Testis (tissue), 3 donors: ENCODE results near the gene ABCB8. TPM values are rescaled to one million over a fixed set of nuclear protein-coding genes. Genes with fewer than 3 reads are reported as not detected.

Experiments
- DNase-seq: peaks from one replicate; pipeline ENCODE4 v3.0.0-alpha.2; 2019
- H3K27ac ChIP-seq, 2 donors: fragments of 200-600 bp; sonication (generic); one replicate each; pipeline ENCODE4 v1.5.1; 2019
- H3K27me3 ChIP-seq: fragments of 200-600 bp; sonication (generic); one replicate; pipeline ENCODE4 v1.5.1; 2019
- H3K36me3 ChIP-seq: fragments of 200-600 bp; sonication (generic); one replicate; pipeline ENCODE4 v1.5.1; 2017; ENCODE audit warnings: low read depth; ENCODE audit errors: missing control alignments
- H3K4me1 ChIP-seq: fragments of 200-600 bp; sonication (generic); one replicate; pipeline ENCODE4 v1.5.1; 2019
- H3K4me3 ChIP-seq, 2 donors: fragments of 200-600 bp; sonication (generic); one replicate each; pipeline ENCODE4 v1.5.1; 2017 to 2019
- H3K9me3 ChIP-seq: fragments of 200-600 bp; sonication (generic); one replicate; pipeline ENCODE4 v1.5.1; 2017
- POLR2A ChIP-seq: fragments of 450-650 bp; IDR thresholded peaks from one replicate; pipeline ENCODE4 v1.6.1; 2017; ENCODE audit warnings: antibody characterized with exemption, mild to moderate bottlenecking, moderate library complexity
- WGBS, 2 donors: methylation state at CpG; one replicate each; pipeline ENCODE4 v1.1.5; 2018; 5-methylcytosine and 5-hydroxymethylcytosine counted together
- intact Hi-C: fragments of 100-400 bp; cut with DNase I; formaldehyde crosslinking; loops from one replicate; pipeline ENCODE4 v1.15.1; 2023; ENCODE audit warnings: low total_unique reads
- polyA plus RNA-seq: library from polyadenylated mRNA; stranded (reverse); fragments of 350-450 nt; fragmentation: Illumina TruSeq; extraction: RNeasy Lipid Tissue Mini Kit (QIAGEN cat#74804); gene quantifications from one replicate; pipeline ENCODE4 v1.2.3, GENCODE V29; 2014; ENCODE audit warnings: low read depth, low replicate concordance; ENCODE audit not compliant: insufficient read depth
- total RNA-seq, 2 donors: library from RNA; depleted of rRNA; stranded (reverse); fragments of >200 nt; gene quantifications; one replicate each; pipeline ENCODE4 v1.2.3, GENCODE V29; 2016
- TF ChIP-seq, protein P1 (sequence below), 3 experiments: fragments of 450-650 bp in 2 of 3; fragments of 200-600 bp in 1 of 3; sonication (generic) in 1 of 3; IDR thresholded peaks; one replicate each; pipeline ENCODE4 v1.5.1; 2016 to 2019; ENCODE audit warnings: antibody characterized with exemption in 3 of 3, mild to moderate bottlenecking in 2 of 3, moderate library complexity in 1 of 3

Gene ABCB8
- total and polyA plus RNA-seq, 3 donors from 2014 or later = 34.9 to 76.8 (median 59.6) TPM

DNA sequence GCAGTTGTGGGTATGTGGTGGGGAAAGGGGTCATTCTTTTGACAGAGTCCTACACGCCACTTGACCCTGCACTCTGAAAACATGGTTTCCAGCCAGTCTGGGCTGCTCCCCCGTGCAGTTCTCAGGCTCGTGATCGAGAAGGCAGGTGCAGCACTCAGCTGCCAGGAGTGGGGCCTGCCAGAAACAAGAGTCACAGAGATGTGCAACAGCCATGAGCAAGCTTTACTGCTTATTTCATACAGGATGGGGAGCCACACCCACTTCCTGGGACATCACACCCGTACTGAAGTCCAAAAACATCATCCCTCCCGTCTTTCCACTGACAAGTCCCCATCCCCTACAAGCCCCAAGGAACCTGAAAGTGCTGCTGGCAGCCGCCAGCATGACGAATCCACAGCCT lies 13.3 kb upstream of the ABCB8 start:
- Histone ChIP-seq H3K9me3 (no peaks in the 10 kb centered on the region), H3K27ac (no peak overlapping the region), H3K4me1 (peaks cover 9% of the 10 kb centered on the region), H3K4me3 (no peak overlapping the region), H3K36me3 (no peaks in the 10 kb centered on the region), H3K27me3 (no peaks in the 10 kb centered on the region)
- TF ChIP-seq, protein P1, sequence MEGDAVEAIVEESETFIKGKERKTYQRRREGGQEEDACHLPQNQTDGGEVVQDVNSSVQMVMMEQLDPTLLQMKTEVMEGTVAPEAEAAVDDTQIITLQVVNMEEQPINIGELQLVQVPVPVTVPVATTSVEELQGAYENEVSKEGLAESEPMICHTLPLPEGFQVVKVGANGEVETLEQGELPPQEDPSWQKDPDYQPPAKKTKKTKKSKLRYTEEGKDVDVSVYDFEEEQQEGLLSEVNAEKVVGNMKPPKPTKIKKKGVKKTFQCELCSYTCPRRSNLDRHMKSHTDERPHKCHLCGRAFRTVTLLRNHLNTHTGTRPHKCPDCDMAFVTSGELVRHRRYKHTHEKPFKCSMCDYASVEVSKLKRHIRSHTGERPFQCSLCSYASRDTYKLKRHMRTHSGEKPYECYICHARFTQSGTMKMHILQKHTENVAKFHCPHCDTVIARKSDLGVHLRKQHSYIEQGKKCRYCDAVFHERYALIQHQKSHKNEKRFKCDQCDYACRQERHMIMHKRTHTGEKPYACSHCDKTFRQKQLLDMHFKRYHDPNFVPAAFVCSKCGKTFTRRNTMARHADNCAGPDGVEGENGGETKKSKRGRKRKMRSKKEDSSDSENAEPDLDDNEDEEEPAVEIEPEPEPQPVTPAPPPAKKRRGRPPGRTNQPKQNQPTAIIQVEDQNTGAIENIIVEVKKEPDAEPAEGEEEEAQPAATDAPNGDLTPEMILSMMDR (IDR thresholded peaks at IDR 0.05) = no peak
- TF ChIP-seq POLR2A = no peak
- no peak for DNase-seq
- WGBS, 2 donors = 72 to 85% methylated on average over 7 to 8 of the region's 8 CpGs
- intact Hi-C loops = no loop called here

DNA sequence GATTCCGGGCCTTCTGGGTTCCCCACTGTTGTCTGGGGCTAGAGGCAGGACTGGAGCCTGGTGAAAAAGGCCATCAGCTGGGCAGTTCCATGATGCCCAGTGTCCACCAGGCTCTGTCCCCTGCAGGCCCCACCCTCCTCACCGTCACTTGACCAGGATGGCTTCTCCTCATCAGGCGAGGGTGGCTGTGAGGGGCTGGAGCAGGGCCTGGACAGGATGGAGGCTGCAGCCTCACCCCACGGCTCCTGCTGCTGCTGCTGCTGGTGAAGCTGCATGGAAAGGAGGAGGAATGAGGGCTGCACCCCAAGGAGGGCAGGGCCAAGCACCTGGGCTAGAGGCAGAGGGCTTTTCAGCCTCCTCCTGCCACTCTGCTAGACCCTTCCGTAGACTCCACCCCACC lies 12.3 kb upstream of the ABCB8 start:
- Histone ChIP-seq H3K4me3 (no peak overlapping the region), H3K27ac (no peak overlapping the region), H3K4me1 (peaks cover 6% of the 10 kb centered on the region), H3K27me3 (no peaks in the 10 kb centered on the region), H3K36me3 (no peaks in the 10 kb centered on the region), H3K9me3 (no peaks in the 10 kb centered on the region)
- 87 to 89% methylated on average over 2 to 5 of the region's 5 CpGs for WGBS, 2 donors
- DNase-seq = no peak
- intact Hi-C loops = no loop called here
- TF ChIP-seq, protein P1 (IDR thresholded peaks at IDR 0.05) = no peak
- no peak for TF ChIP-seq POLR2A

DNA sequence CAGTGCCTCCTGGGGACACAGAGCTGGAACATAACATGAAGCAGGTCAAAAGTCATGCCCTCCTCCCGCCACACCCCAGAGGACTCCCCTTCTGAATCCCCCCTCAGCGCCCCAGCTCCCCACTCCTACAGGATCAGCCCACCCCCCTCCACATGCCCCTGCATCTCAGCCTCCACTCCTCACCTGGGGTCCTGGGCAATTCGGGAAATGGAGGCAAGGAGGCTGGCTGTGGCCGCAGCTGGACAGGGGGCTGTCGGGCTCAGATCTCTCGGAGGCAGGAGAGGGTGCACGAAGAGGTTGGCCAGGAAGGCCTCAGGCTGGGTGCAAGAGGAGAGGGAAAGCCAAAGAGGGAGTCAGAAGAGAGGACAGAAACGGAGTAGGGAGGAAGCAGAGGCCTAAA lies 11.7 kb upstream of the ABCB8 start:
- Histone ChIP-seq H3K4me1 (peaks cover 6% of the 10 kb centered on the region), H3K9me3 (no peaks in the 10 kb centered on the region), H3K27ac (no peak overlapping the region), H3K36me3 (no peaks in the 10 kb centered on the region), H3K4me3 (no peak overlapping the region), H3K27me3 (no peaks in the 10 kb centered on the region)
- DNase-seq = no peak
- intact Hi-C loops = no loop called here
- 90 to 93% methylated on average over 8 of the region's 8 CpGs for WGBS, 2 donors
- TF ChIP-seq, protein P1 (IDR thresholded peaks at IDR 0.05) = no peak
- TF ChIP-seq POLR2A = no peak

DNA sequence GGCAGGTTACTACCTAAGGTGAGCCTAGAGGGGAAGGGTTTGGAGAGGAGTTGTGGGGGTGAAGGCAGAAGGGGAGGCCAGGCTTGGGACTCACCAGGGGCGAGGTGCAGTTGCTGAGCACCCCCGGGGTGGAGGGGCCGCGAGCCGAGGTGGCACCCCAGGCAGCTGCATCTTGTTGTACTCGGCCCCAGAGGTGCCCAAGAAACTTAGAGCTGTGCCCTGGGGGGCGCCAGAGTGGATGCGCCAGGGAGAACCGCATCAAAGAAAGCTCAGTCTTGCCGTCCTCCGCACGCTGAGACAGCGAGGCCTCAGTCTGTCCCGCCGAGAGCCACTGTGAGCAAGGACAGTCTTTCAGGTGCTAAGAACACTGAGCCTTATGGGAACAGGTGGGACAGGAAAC lies 11.3 kb upstream of the ABCB8 start:
- H3K27ac ChIP-seq = no peak overlapping the region
- H3K4me3 ChIP-seq = no peak overlapping the region
- peaks cover 6% of the 10 kb centered on the region for H3K4me1 ChIP-seq
- 85 to 90% methylated on average over 6 to 15 of the region's 15 CpGs for WGBS, 2 donors
- intact Hi-C loops = no loop called here
- no peak for DNase-seq
- TF ChIP-seq, protein P1 (IDR thresholded peaks at IDR 0.05) = no peak
- no peak for TF ChIP-seq POLR2A
- H3K27me3 ChIP-seq = no peaks in the 10 kb centered on the region
- no peaks in the 10 kb centered on the region for H3K9me3 ChIP-seq
- H3K36me3 ChIP-seq = no peaks in the 10 kb centered on the region

DNA sequence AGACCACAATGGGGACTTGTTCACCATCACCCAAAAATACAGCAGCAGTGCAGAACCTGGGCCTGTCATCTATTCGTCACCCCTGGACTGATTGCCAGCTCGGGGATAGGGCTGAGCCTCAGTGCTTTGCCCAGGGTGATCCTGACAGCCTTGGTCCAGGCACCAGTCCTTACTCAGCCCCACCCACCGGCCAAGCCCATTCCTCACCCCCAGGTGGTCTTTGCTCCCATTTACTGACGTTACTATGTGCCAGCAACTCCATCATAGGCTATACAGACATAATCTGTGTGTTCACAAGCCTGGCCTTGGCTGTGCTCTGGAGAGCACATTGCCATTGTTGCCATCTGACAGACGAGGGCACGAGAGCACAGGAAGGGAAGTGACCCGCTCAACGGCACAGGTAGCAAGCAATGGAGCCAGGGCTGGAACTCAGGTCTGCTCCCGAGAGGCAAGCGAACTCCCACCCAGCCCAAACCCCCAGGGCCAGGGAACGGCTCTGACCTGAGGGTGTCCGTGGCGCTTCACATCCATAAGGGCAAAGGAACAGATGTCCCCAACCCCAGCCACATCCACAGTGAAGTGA lies 10.8 kb upstream of the ABCB8 start:
- DNase-seq = no peak
- Histone ChIP-seq H3K27me3 (no peaks in the 10 kb centered on the region), H3K36me3 (no peaks in the 10 kb centered on the region), H3K27ac (no peak overlapping the region), H3K4me3 (no peak overlapping the region), H3K9me3 (no peaks in the 10 kb centered on the region), H3K4me1 (peaks cover 6% of the 10 kb centered on the region)
- intact Hi-C loops = no loop called here
- no peak for TF ChIP-seq POLR2A
- TF ChIP-seq, protein P1 (IDR thresholded peaks at IDR 0.05) = no peak
- 35 to 49% methylated on average over 10 to 13 of the region's 13 CpGs for WGBS, 2 donors
